ENCODE results near the gene BTAF1.

BTAF1 gene

DNA sequence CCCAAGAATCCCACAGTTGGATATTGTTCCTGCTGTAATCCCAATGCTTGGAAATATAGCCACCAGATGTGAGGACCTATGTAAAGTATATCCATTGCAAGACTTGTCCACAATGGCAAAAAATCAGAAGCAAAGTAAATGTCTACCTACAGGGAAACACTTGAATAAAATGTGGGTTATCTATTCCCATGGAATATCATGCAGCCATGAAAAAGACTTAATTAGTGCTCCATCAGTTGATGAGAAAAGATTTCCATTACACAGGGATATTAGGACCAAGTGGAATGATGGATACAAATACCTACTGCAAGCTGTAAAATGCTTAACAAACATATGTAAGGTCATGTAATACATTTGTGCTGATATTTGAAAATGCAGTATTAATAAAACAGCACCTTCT is 131.2 kb downstream of the BTAF1 start:
- DNase-seq, result no peak

DNA sequence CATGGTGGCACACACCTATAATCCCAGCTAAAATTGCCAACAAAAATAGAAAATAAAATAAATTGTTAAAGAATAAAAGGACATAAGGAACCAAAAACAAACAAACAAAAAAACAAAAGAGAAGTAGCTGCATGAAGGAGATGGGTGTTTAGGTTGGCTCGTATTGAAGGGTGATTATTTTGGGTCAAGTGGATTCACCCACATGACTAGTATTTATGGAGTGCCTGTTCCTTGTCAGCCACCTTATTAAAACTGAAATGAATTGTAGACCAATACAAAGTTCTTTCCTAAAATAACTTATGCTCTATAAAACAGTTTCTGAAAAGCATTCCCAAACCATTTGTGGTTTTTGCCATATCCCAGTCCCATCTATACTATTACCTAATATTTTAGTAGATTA is 138.7 kb downstream of the BTAF1 start:
- no peak for DNase-seq

DNA sequence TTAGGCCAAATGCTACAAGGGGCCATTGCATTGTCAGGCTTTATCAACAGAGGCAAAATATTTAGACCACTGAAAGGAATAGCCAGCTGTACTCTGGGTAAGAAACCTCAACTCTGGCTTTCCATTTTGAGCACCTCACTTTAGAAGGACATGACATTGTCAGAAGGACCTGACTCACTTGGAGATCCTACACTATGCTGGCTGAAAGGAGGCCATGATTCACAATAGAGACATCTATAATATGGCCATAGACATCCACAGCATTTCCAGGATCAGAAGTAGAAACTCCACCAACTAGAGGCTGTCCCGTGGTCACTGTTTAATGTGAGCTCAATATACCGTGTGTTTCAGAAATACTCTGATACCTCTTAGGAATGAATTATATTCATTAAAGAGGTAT is 140.9 kb downstream of the BTAF1 start:
- no peak for DNase-seq

- DNase-seq, result no peak
Observed at GRCh38 chr10:92066386-92066785, 142.8 kb downstream of the BTAF1 start.

DNA sequence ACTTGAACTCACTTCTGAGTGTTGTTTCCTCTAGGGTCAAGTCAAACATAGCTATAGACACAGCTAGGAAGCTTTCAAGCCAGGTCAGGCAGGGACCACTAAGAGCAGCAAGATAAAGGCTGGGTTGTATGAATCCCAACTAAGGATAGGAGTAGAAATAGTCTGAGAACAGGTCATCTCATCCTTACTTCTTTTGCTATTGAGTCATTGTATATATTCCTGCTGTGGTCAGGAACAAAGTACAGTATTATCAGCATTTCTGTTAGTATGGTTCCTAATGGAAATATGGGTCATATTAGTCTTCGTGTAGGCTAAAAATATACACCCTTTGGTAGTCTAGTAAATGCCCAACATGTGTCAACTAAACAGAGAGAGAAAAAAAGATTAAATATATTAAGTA is 145.3 kb downstream of the BTAF1 start:
- DNase-seq, result no peak

GRCh38 chr10:92074126-92074887 is 150.7 kb downstream of the BTAF1 start:
- no peak for DNase-seq

DNA sequence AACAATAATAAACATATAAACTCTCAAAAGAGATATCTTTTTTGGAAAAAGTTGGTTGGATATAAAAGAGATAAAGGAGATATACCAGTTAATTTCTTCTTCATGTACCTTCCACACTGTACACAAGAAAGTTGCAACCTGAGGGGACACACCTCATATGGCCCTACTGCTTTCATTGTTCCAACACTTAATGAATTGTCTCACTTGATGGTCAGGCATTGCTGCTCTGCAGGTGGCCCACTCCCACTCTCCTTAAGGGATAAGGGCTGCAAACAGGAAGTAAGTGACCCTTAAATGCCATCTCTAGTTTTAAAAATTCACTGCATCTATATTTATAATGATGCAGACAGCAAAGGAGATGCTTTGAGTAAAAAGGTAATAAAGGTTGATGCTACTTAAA is 152.3 kb downstream of the BTAF1 start:
- DNase-seq, result no peak

- no peak for DNase-seq
Observed at GRCh38 chr10:92076722-92077121, 153.2 kb downstream of the BTAF1 start.

DNA sequence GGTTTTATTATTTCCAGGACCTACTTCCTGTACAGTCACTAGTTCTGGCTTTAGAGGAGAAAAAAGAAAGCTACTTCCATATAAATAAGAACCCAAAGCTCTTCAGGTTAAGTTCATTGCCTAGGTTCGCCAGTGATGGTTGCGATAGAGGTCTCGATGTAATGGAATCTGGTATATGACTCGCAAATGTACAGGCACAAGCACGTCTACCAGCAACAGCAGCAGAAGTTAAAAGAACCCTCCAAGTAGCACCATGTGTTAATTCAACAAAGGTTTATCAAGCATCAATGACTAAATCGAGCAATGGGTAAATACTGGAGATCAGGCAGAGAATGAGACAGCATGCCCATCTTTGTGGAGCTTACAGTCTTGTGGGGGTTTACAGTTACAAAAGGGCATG is 155.4 kb downstream of the BTAF1 start:
- DNase-seq, result no peak
